ENCODE measurements around the gene G2E3.

The G2E3 gene

DNA sequence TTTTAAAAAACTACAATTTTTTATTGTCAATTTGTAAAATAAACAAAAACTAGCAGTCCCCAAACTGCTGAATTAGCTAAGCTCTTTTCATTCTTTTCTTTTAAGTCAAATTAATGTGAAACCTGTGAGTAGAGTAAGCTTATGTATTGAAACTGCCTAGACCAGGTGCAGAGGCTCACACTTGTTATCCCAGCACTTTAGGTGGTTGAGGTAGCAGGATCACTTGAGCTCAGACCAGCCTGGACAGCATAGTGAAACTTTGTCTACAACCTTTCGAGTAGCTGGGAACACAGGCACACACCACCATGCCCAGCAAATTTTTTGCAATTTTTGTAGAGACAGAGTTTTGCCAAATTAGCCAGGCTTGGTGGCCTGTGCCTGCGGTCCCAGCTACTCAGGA, 89.5 kb downstream of the G2E3 start:
- no peak for FAIRE-seq
- DNase-seq (ENCODE audit: low spot score): no peak

DNA sequence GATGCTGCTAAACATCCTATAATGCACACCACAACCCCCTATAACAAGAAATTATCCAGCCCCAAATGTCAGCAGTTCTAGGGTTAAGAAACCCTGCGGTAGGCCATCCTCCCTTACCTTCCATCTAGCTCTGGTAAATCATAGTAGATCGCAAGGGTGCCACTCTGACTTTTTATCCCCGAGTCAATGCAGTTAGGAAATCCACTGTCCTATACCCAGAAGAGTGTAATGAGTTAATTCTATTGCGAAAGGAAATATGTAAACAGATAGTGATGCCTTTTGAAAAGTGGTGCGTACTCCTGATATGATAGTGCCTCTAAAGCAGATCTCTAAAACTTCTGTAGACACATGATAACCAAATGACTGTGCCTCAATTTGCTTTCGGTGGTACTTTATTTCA, 93.0 kb downstream of the G2E3 start:
- DNase-seq (ENCODE audit: low spot score) (no peak), FAIRE-seq (no peak)

- FAIRE-seq: no peak
- DNase-seq (ENCODE audit: low spot score): no peak
Measured at GRCh38 chr14:30655124-30655523, 96.2 kb downstream of the G2E3 start.

DNA sequence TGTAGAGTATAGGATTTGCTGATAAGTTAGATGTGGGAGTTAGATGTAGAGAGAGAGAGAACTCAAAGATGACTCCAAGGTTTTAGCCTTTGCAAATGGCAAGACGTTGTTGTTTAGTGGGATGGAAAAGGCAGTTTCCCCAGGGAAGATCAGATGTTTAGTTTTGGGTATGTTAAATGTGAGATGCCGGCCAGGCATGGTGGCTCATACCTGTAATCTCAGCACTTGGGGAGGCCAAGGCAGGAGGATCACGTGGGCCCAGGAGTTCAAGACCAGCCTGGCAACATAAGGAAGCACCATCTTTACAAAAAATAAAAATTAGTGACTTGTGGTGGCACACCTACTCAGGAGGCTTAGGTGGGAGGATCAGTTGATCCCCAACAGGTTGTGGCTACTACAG, 96.7 kb downstream of the G2E3 start:
- no peak for FAIRE-seq

DNA sequence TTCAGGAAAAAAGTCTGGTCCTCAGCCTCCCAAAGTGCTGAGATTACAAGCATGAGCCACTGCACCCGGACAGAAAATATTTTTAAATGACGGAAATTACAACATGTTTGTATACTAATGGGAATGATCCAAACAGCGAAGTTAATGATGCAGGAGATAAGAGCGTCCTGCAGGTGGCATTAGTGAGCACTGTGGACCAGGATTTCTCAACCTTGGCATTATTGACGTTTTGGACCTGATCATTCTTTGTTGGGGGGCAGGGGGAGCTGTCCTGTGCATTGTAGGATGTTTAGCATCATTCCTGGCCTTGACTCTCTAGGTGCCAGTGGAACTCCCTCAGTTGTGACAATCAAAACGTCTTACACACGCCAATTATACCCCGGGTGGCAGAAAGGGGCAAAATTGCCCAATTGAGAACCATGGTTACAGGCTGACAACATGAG, 97.3 kb downstream of the G2E3 start:
- no peak for FAIRE-seq
- no peak for DNase-seq (ENCODE audit: low spot score)

More for the DNA sequence above, 96.7 kb downstream of the G2E3 start:
- DNase-seq (ENCODE audit: low spot score): no peak

DNA sequence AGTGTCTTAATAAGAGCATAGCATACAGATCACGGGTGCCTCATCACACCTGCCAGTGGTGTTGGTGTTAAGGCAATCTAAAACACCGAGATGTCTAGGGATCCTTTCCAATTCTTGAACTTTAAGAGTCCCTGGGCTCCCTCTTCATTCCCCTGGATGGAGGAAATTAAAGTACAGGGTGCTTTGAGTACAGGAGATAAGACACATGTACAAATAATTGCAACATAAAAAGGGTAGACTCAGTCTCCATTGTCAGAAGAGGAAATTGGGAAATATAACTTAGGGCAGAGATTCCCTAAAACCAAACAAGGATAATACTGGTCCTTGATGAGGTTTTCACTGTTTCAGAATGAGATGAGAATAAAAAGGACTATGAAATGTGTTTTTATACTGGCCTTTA, 98.1 kb downstream of the G2E3 start:
- FAIRE-seq (no peak), DNase-seq (ENCODE audit: low spot score) (no peak)

GRCh38 chr14:30657606-30658163, 98.7 kb downstream of the G2E3 start:
- DNase-seq (ENCODE audit: low spot score) (no peak), FAIRE-seq (no peak)

GRCh38 chr14:30658645-30659044, 99.7 kb downstream of the G2E3 start:
- DNase-seq (ENCODE audit: low spot score): no peak
- FAIRE-seq: no peak

DNA sequence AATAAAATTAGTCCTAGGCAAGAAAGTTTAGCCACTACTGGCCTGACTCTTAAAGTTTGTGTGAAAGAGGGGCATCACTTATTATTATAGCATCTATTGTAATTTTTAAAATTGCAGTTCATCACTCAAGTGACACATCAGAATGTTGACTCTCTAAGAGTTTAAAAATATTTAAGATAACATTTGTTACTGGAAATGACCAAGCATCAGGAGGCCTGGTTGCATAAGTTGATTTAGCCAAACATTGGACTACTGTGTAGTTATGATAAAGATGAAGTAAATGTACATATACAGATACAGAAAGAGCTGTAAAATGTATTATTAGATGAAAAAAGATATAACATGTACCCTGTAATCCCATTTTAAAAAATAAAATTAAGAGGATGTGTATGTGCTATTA, 110.6 kb downstream of the G2E3 start:
- FAIRE-seq (no peak), DNase-seq (ENCODE audit: low spot score) (no peak)
